OCI-LY3 (cell line): Measurements from ENCODE around the gene ASIC4.

Experiments used
- H2AFZ ChIP-seq: fragments of 200-600, 300-600 bp; shearing (Covaris generic); 2 replicates; pipeline ENCODE4 v1.6.0; 2014; ENCODE audit warnings: antibody characterized with exemption, low read depth, low read length
- H3K27ac ChIP-seq: fragments of 200-600, 300-600 bp; sonication (generic); 2 replicates; pipeline ENCODE4 v1.5.1; 2014; ENCODE audit warnings: mild to moderate bottlenecking, low read length, moderate library complexity, mixed read lengths
- H3K27me3 ChIP-seq: fragments of 200-600, 300-600 bp; sonication (generic); 2 replicates; pipeline ENCODE4 v1.6.1; 2014; ENCODE audit warnings: low read depth, low read length, mixed read lengths
- H3K36me3 ChIP-seq: fragments of 200-600, 300-600 bp; sonication (generic); replicated peaks from 2 replicates; pipeline ENCODE3; 2014; ENCODE audit warnings: low read depth, low read length, mixed read lengths
- H3K4me1 ChIP-seq: fragments of 300-600, 200-600 bp; sonication (generic); 2 replicates; pipeline ENCODE4 v1.6.1; 2014; ENCODE audit warnings: low read length, mixed read lengths
- H3K4me2 ChIP-seq: fragments of 200-600, 300-600 bp; sonication (generic); 2 replicates; pipeline ENCODE4 v1.6.1; 2014; ENCODE audit warnings: low read length, mixed read lengths
- H3K4me3 ChIP-seq: fragments of 300-600, 200-600 bp; sonication (generic); 2 replicates; pipeline ENCODE4 v1.5.1; 2014; ENCODE audit warnings: antibody characterized with exemption, mild to moderate bottlenecking, low read length, moderate library complexity
- H3K79me2 ChIP-seq: fragments of 300-600, 200-600 bp; shearing (Covaris generic); 2 replicates; pipeline ENCODE4 v1.6.1; 2014; ENCODE audit warnings: mild to moderate bottlenecking, low read length, mixed read lengths
- H3K9ac ChIP-seq: fragments of 300-600, 200-600 bp; shearing (Covaris generic); 2 replicates; pipeline ENCODE4 v1.6.0; 2014; ENCODE audit warnings: mild to moderate bottlenecking, low read length, moderate library complexity
- H3K9me3 ChIP-seq: fragments of 200-600, 300-600 bp; shearing (Covaris generic); 2 replicates; pipeline ENCODE4 v1.6.1; 2014; ENCODE audit warnings: low read length, mixed read lengths; ENCODE audit not compliant: insufficient read depth
- H4K20me1 ChIP-seq: fragments of 200-600, 300-600 bp; sonication (generic); 2 replicates; pipeline ENCODE4 v1.6.1; 2016; ENCODE audit warnings: low read length, mixed read lengths; ENCODE audit not compliant: insufficient read depth
- CTCF ChIP-seq: fragments of 200-600, 300-600 bp; sonication (generic); IDR thresholded peaks from 2 replicates; pipeline ENCODE4 v1.5.1; 2014; ENCODE audit warnings: antibody characterized with exemption, low read length, low read depth
- EZH2phosphoT487 ChIP-seq: fragments of 200-600 bp; shearing (Covaris generic); IDR thresholded peaks from 2 replicates; pipeline ENCODE4 v1.6.1; 2018; ENCODE audit warnings: antibody characterized with exemption, mixed run types, low read depth

Gene ASIC4

GRCh38 chr2:219516888-219517287, 2.6 kb downstream of the ASIC4 start:
- Histone ChIP-seq H3K4me1 (no peaks in the 10 kb centered on the region), H2AFZ (no peak overlapping the region), H3K4me2 (no peak overlapping the region), H3K4me3 (no peak overlapping the region), H3K79me2 (no peaks in the 10 kb centered on the region), H3K36me3 (no peaks in the 10 kb centered on the region), H3K27ac (no peak overlapping the region), H3K9me3 (no peaks in the 10 kb centered on the region), H4K20me1 (no peaks in the 10 kb centered on the region), H3K27me3 (peaks cover 31% of the 10 kb centered on the region), H3K9ac (no peak overlapping the region)
- TF ChIP-seq CTCF (no peak), EZH2phosphoT487 (no peak)

GRCh38 chr2:219517954-219518778, 3.9 kb downstream of the ASIC4 start:
- no peak overlapping the region for H3K27ac ChIP-seq
- H3K4me3 ChIP-seq = no peak overlapping the region
- peaks cover 20% of the 10 kb centered on the region for H3K27me3 ChIP-seq
- no peak overlapping the region for H3K4me2 ChIP-seq
- no peaks in the 10 kb centered on the region for H4K20me1 ChIP-seq
- no peak overlapping the region for H3K9ac ChIP-seq
- no peaks in the 10 kb centered on the region for H3K4me1 ChIP-seq
- no peaks in the 10 kb centered on the region for H3K9me3 ChIP-seq
- no peaks in the 10 kb centered on the region for H3K36me3 ChIP-seq
- no peak overlapping the region for H2AFZ ChIP-seq
- TF ChIP-seq EZH2phosphoT487 = no peak
- no peak for TF ChIP-seq CTCF
- no peaks in the 10 kb centered on the region for H3K79me2 ChIP-seq

DNA sequence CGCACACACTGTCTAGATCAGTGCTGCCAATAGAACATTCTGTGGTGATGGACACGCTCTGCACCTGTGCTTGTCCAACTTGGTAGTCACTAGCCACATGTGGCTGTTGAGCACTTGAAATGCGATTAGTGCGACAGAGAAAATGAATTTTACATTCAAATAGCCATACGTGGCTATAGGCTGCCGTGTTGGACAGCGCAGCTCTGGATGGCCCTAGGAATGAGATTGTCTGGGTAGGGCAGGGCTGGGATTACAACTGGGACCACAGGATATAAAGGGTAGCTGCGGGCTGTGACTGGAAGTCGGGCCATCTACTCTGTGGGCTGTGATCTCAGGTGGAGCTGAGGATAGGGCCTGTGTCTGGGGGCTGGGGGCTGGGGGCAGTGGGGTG, 5.2 kb downstream of the ASIC4 start:
- no peak overlapping the region for H3K4me2 ChIP-seq

GRCh38 chr2:219520079-219520478, 5.8 kb downstream of the ASIC4 start:
- Histone ChIP-seq H3K9ac (no peak overlapping the region), H2AFZ (no peak overlapping the region), H3K27me3 (peaks cover 11% of the 10 kb centered on the region), H3K9me3 (no peaks in the 10 kb centered on the region), H3K27ac (no peak overlapping the region), H4K20me1 (no peaks in the 10 kb centered on the region), H3K4me3 (no peak overlapping the region), H3K36me3 (no peaks in the 10 kb centered on the region), H3K79me2 (no peaks in the 10 kb centered on the region), H3K4me2 (no peak overlapping the region), H3K4me1 (no peaks in the 10 kb centered on the region)
- TF ChIP-seq EZH2phosphoT487 = no peak
- TF ChIP-seq CTCF = no peak

More for the DNA sequence above, 5.2 kb downstream of the ASIC4 start:
- H3K4me3 ChIP-seq = no peak overlapping the region
- H3K36me3 ChIP-seq = no peaks in the 10 kb centered on the region
- H3K79me2 ChIP-seq = no peaks in the 10 kb centered on the region
- TF ChIP-seq CTCF (no peak), EZH2phosphoT487 (no peak)
- no peak overlapping the region for H2AFZ ChIP-seq
- no peaks in the 10 kb centered on the region for H3K9me3 ChIP-seq
- no peaks in the 10 kb centered on the region for H3K4me1 ChIP-seq
- H3K27ac ChIP-seq = no peak overlapping the region
- peaks cover 11% of the 10 kb centered on the region for H3K27me3 ChIP-seq
- H4K20me1 ChIP-seq = no peaks in the 10 kb centered on the region
- H3K9ac ChIP-seq = no peak overlapping the region
